SK-N-SH treated with all-trans-retinoic acid at 6 μM for 48 hours (cell line): Measurements from ENCODE around the gene NHP2.

Source experiments
- ATAC-seq: fragments of 200-7000 bp; cut with Tn5 transposase; 3 replicates; pipeline ENCODE4 v1.9.1; 2020; ENCODE audit warnings: mild to moderate bottlenecking, moderate library complexity
- CREB5 ChIP-seq: fragments of 250-450 bp; sonication (Bioruptor Pico); IDR thresholded peaks from 2 replicates; pipeline ENCODE4 v1.5.1; 2020; ENCODE audit warnings: low read depth, mild to moderate bottlenecking, moderate library complexity
- CSDC2 ChIP-seq: fragments of 250-450 bp; sonication (Bioruptor Pico); IDR thresholded peaks from 2 replicates; pipeline ENCODE4 v1.5.0; 2020; ENCODE audit warnings: mild to moderate bottlenecking, moderate library complexity
- CSRNP3 ChIP-seq: fragments of 250-450 bp; sonication (Bioruptor Pico); IDR thresholded peaks from 2 replicates; pipeline ENCODE4 v1.5.1; 2021; ENCODE audit warnings: mild to moderate bottlenecking, moderate library complexity
- ESRRG ChIP-seq: fragments of 250-450 bp; sonication (Bioruptor Pico); IDR thresholded peaks from 2 replicates; pipeline ENCODE4 v1.6.1; 2021; ENCODE audit warnings: mild to moderate bottlenecking
- GLIS3 ChIP-seq: fragments of 250-450 bp; sonication (Bioruptor Pico); IDR thresholded peaks from 2 replicates; pipeline ENCODE4 v1.5.0; 2020; ENCODE audit warnings: mild to moderate bottlenecking, moderate library complexity
- OSR1 ChIP-seq: fragments of 250-450 bp; sonication (Bioruptor Pico); IDR thresholded peaks from 2 replicates; pipeline ENCODE4 v1.8.0; 2022; ENCODE audit warnings: moderate library complexity, mild to moderate bottlenecking, inconsistent platforms
- PATZ1 ChIP-seq: fragments of 250-450 bp; sonication (Bioruptor Pico); IDR thresholded peaks from 2 replicates; pipeline ENCODE4 v1.8.0; 2020; ENCODE audit warnings: mild to moderate bottlenecking, moderate library complexity, borderline replicate concordance
- PPARA ChIP-seq: fragments of 250-450 bp; sonication (Bioruptor Pico); IDR thresholded peaks from 2 replicates; pipeline ENCODE4 v1.5.0; 2020; ENCODE audit warnings: mild to moderate bottlenecking, borderline replicate concordance
- RARB ChIP-seq: fragments of 250-450 bp; sonication (Bioruptor Pico); IDR thresholded peaks from 2 replicates; pipeline ENCODE4 v1.8.0; 2021; ENCODE audit warnings: mild to moderate bottlenecking, moderate library complexity
- SNAI2 ChIP-seq: fragments of 250-450 bp; sonication (Bioruptor Pico); IDR thresholded peaks from 2 replicates; pipeline ENCODE4 v1.5.0; 2020; ENCODE audit warnings: mild to moderate bottlenecking, moderate library complexity
- TCF4 ChIP-seq: fragments of 250-450 bp; sonication (Bioruptor Pico); IDR thresholded peaks from 2 replicates; pipeline ENCODE4 v1.8.0; 2021; ENCODE audit warnings: mild to moderate bottlenecking, moderate library complexity, borderline replicate concordance
- TOX ChIP-seq: fragments of 250-450 bp; sonication (Bioruptor Pico); IDR thresholded peaks from 2 replicates; pipeline ENCODE4 v1.8.0; 2021; ENCODE audit warnings: mild to moderate bottlenecking, moderate library complexity, borderline replicate concordance
- ZC3H10 ChIP-seq: fragments of 250-450 bp; sonication (Bioruptor Pico); IDR thresholded peaks from 2 replicates; pipeline ENCODE4 v1.5.1; 2021; ENCODE audit warnings: mild to moderate bottlenecking, moderate library complexity
- ZFP3 ChIP-seq: fragments of 250-450 bp; sonication (Bioruptor Pico); IDR thresholded peaks from 2 replicates; pipeline ENCODE4 v1.5.0; 2020; ENCODE audit warnings: mild to moderate bottlenecking, moderate library complexity
- ZNF565 ChIP-seq: fragments of 450-650 bp; formaldehyde crosslinking; conservative IDR thresholded peaks from 2 replicates; pipeline ENCODE4 v1.5.0; 2020; ENCODE audit warnings: low read depth, mild to moderate bottlenecking, moderate library complexity
- ZNF70 ChIP-seq: fragments of 450-650 bp; formaldehyde crosslinking; IDR thresholded peaks from 2 replicates; pipeline ENCODE4 v1.5.0; 2020; ENCODE audit warnings: mild to moderate bottlenecking, moderate library complexity
- ZNF8 ChIP-seq: fragments of 450-650 bp; formaldehyde crosslinking; IDR thresholded peaks from 2 replicates; pipeline ENCODE4 v1.5.0; 2020; ENCODE audit warnings: mild to moderate bottlenecking, moderate library complexity
- TF ChIP-seq, protein P1 (sequence below): fragments of 250-450 bp; sonication (Bioruptor Pico); IDR thresholded peaks from 2 replicates; pipeline ENCODE4 v1.8.0; 2021; ENCODE audit warnings: low read depth, mild to moderate bottlenecking, moderate library complexity, borderline replicate concordance

NHP2 gene

DNA sequence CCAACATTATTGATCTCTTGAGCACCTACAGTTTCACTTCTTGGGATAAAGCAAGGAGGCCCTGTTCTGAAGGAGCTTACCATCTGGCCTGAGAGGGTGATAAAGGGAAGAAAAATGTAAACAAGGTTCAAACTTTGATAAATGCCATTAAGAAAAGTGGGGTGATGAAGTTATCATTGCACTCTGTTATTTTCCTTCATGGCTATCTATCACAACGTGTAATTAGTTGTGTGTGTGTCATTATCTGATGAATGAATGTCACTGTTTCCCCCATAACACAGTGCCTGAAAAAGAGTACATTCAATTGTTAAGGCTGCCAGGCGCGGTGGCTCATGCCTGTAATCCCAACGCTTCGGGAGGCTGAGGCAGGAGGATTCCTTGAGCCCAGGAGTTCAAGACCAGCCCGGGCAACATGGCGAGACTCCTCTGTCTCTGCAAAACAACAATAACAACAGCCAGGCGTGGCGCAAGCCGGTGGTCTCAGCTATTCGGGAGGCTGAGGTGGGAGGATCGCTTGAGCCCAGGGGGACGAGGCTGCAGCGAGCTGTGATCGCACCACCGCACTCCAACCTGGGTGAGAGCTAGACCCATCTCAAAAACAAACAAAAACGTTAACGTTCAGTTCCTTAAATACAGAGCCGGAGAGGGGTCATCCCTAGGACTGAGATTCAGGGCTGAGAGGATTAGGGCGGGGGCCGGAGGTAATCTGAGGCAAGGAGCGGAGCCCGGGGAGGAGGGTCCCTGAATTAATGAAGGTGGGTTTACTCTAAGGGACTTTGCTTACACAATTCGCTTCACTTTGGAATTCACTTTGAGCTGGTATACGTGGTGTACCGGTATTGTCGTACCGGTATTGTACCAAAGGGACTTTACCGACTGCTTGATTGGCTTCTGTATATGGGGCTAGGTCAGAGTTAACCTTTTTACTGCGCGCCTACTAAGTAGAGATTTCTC lies 917 bp downstream of the NHP2 start:
- TF ChIP-seq OSR1 (no peak), ZNF565 (CRISPR knock-in tag) (no peak), TOX (no peak), ZFP3 (CRISPR knock-in tag) (no peak), PPARA (CRISPR knock-in tag) (no peak), RARB (no peak), SNAI2 (CRISPR knock-in tag) (no peak)
- TF ChIP-seq, protein P1, sequence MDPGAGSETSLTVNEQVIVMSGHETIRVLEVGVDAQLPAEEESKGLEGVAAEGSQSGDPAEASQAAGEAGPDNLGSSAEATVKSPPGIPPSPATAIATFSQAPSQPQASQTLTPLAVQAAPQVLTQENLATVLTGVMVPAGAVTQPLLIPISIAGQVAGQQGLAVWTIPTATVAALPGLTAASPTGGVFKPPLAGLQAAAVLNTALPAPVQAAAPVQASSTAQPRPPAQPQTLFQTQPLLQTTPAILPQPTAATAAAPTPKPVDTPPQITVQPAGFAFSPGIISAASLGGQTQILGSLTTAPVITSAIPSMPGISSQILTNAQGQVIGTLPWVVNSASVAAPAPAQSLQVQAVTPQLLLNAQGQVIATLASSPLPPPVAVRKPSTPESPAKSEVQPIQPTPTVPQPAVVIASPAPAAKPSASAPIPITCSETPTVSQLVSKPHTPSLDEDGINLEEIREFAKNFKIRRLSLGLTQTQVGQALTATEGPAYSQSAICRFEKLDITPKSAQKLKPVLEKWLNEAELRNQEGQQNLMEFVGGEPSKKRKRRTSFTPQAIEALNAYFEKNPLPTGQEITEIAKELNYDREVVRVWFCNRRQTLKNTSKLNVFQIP, result no peak
- TF ChIP-seq, all 23 proteins: peak for 0
- ATAC-seq, result no peak

DNA sequence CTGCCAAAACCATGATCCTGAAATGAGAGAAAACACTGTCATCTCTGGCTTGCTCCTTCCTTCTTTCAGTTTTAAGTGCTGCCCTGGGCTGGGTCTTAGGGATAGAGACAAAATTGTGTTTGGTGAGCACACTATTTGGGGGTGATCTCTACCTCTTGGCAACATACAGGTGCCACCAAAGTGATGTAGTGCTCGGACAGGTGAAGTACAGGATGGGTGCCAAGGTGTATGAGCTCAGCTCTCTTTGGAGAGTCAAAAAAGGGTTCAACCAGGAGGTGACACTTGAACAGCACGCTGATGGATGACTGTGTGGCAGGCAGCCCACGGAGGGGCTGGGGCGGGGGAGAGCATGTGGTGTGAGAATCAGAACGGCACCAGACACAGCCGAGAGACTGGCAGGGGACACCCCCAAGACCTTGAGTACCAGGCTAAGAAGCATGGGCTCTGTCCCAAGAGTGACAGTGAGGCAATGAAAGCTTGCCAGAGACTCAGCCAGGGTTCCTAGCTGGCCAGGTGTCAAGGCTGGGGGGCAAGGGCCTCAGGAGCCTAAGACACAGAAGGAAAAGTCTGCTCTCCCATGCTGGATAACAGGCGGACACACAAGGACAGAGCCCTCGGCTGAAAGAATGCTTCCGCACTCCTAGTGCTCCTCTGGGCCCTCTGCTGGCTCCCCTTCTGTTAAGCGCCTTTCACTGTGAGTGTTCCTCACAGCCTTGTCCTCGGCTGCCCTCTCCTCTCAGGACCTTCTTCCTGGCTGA lies 2.5 kb downstream of the NHP2 start:
- TF ChIP-seq PATZ1 (no peak), ESRRG (CRISPR knock-in tag) (no peak)
- ATAC-seq, result no peak

DNA sequence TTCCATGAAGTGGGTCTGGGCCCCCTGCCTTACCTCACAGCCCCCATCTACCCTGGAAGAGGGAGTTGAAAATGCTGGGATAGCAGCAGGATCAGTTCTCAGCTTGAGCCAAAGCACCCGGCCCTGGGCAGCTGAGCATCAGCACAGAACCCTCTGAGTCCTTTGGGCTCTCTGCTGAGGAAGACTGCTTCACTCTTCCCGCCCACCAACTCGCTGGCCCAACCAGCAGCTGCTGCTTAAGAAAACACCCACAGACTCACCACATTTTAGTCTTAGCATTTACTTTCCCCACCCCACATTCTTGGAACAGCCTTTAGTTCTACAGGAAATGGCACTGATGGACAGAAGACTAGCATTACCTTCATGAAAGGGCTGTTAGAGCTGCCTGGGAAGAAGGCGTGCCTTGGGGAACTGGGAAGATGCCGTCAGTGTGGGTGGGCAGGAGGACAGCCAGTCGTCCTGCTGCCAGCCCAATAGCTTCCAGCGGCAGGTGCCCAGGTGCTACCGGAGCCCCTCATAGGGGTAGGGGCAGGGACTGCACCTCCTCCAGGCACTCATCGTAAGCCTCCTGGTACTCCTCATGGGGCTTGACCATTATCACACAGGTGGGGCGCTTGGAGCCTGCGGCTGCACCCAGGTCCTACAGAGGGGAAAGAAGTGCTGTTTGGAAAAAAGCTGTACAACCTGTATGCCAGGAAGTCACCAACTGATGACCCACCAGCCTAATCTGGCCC lies 4.3 kb downstream of the NHP2 start:
- ATAC-seq, result no peak
- TF ChIP-seq PATZ1 (no peak), ZNF70 (CRISPR knock-in tag) (no peak), ZNF8 (CRISPR knock-in tag) (no peak), CREB5 (no peak), SNAI2 (CRISPR knock-in tag) (no peak), TCF4 (CRISPR knock-in tag) (no peak), CSRNP3 (no peak), GLIS3 (CRISPR knock-in tag) (no peak), TOX (no peak)

DNA sequence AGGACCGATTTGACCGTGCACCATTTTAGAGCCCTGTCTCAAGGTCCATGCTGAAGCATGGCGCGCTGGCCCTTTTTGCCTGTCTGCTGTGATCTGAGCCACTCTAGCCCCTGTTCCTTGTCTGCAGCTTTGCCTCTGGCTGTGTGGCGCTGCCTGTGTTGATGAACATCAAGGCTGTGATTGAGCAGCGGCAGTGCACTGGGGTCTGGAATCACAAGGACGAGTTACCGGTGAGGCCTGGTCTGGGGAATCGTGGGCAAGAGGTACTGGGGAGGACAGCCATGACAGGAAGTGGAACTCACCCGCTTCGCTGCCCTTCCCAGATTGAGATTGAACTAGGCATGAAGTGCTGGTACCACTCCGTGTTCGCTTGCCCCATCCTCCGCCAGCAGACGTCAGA lies 6.3 kb downstream of the NHP2 start:
- TF ChIP-seq CSDC2 (CRISPR knock-in tag) (no peak), ZC3H10 (CRISPR knock-in tag) (no peak), ZNF565 (CRISPR knock-in tag) (no peak), TOX (no peak), ESRRG (CRISPR knock-in tag) (no peak)
- TF ChIP-seq, protein P1, result no peak
- TF ChIP-seq, all 23 proteins: peak for 0
- no peak for ATAC-seq
